HG02943 (cell line): ENCODE measurements around the gene FNDC3B.
"Not testable (repeated sequence)": the region's sequence is repeated elsewhere in the genome, so short reads cannot be mapped to it uniquely, and the experiment has no call there.

Experiments used
- ATAC-seq: cut with Tn5 transposase; IDR thresholded peaks from one replicate; pipeline ENCODE4 v1.9.1; 2021; ENCODE audit warnings: mild to moderate bottlenecking, low read depth, moderate library complexity; ENCODE audit not compliant: unreplicated experiment

The FNDC3B gene

GRCh38 chr3:172226831-172227230 is 187.5 kb downstream of the FNDC3B start:
- no peak for ATAC-seq

- ATAC-seq: no peak
These were observed 188.1 kb downstream of the FNDC3B start for GRCh38 chr3:172227340-172228035.

GRCh38 chr3:172228036-172228415 is 188.6 kb downstream of the FNDC3B start:
- ATAC-seq: no peak

DNA sequence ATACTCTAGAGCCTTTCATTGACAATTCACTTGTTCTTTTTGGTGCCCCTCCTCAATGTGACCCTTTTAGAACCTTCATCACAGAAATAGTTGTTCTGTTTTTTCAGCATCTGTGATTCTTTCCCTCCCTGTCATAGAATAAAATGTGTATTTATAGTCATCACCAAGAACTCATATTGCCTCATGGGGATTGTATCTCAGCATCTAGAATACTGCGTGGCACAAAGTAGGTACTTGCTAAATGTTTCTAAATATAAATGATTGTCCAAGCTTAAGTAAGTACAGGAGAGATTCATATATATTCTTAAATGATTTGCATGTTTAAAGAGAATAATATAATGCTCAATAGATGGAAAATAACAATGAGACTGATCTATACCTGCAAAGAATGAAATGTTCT is 190.1 kb downstream of the FNDC3B start:
- no peak for ATAC-seq

DNA sequence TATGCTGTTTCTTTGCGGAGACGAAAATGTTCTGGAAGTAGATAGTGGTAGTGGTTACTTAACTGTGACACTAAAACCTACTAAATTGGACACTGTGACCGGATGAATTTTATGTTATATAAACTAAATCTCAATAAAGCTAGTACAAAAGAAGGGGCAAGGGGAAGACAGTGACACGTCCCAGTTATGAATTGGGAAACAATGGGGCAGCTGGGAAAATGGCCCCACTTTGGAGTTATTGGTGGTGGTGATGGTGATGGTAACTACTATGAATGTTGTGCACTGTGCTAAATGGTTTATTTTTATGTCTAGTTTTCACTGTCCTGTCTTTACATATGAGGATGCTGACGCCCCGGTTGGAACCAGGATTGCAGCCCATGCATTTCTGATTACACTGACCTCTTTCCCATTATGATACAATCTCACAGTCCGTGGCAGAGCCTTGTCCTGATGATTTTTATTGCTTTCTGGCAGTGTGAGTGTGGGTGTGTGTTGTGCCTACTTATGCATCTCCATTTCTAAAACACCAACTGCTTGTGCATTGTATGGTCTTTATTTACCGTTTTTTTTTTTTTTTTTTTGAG is 192.0 kb downstream of the FNDC3B start:
- ATAC-seq: no peak

DNA sequence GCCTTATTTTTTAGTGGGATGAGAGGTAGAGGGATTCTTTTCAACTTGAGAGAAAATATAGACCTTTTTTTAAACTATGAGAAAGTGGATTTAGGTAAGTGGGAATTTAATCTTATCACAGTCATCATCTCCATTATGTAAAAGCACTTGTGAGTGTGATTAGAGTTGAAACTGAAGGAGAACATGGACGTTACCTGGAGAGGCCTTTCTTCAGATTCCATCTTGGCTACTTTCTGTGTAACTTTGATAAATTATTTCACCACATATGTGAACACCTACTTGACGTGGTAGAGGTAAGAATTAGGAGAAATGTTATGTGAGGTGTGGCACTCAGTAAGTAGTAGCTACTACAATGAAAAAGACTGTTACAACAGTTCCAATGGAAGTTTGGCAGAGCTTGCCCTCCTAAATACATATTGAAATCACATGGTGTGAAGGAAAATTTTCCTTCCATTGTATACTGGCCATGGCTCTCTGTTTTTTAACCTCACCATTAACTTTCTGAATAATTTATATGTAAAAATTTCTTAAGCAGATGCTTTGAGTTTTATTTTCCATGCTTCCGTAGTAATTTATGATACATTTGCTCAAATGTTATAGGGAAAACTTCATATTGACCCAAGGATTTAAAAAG is 193.3 kb downstream of the FNDC3B start:
- ATAC-seq: no peak

DNA sequence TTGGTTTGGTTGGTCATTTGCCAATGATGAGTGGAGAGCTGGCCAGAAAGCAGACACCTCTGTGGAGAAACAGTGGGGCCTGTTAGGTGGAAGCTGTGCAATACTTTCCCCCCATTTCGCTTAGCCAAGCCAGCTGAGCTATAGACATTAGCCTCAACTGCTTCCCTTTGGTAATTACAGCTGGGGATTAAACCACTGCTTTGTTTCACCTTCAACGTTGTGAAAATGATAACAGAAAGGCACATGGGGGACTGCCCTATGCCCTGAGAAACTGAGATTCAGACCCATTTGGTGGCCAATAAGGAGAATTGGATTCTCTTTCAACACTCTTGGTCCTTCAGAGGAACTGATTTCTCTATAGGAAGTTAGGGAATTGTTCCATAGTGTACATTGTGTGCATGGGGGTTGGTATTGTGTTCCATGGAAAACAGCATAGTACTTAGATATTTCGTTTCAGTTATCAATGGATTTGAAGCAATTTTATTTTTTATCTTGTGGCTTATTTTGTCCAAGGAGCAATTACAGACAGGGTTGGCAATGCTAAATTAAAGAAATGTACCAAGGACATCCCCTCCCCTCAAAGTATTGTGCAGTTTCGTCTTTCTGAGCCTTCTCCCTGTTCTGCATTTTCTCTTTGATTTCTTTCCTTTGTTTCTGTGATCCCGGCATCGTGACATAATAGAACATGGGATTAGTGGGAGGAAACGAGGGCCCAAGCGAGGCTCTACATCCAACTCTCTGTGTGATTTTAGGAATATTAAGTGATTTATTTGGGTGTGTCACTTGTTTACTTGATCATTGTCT is 194.3 kb downstream of the FNDC3B start:
- ATAC-seq: no peak

- ATAC-seq: no peak
These were observed 196.3 kb downstream of the FNDC3B start for GRCh38 chr3:172235698-172236097.

- no peak for ATAC-seq
These were observed 197.7 kb downstream of the FNDC3B start for GRCh38 chr3:172236771-172237742.

DNA sequence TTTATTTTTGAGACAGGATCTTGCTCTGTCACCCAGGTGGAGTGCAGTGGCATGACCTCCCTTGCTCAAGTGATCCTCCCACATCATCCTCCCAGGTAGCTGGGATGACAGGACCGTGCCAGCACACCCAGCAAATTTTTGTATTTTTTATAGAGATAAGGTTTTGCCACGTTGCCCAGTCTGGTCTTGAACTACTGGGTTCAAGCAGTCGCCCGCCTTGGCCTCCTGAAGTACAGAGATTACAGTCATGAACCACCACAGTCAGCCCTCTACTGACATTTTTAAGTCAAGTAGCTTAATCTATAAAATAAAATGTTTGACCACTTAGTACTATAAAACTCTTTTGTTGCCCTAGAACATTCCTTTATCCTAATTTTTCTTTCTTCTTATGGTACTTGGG is 198.8 kb downstream of the FNDC3B start:
- no peak for ATAC-seq

DNA sequence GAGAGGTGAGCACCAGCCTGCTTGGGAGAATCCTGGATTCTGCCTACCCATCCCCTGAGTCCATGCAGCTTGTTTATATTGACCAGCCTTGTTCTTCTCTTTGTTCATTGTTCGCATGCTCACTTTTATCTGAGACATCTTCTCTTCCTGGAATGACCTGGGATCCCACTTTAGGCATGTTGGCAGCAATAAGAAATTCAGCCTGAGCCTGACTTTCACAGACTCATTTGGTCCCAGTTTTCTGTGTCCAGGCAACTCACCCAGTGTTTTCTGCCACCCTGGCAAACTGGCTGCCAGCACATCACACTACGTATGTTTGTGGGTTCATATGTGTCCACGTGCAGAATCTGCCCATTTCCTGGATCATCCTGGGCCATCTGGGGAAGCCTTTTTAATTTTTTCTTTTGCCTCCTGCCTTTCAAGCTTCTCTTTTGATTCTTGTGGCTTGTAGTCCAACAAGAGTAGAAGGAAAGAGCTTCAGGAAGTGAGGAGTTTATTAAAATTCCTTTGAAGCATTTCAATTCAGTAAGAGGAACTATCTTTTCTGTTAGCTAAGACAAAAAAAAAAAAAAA is 199.9 kb downstream of the FNDC3B start:
- no peak for ATAC-seq

GRCh38 chr3:172241405-172241804 is 202.0 kb downstream of the FNDC3B start:
- ATAC-seq: no peak

GRCh38 chr3:172242471-172242870 is 203.1 kb downstream of the FNDC3B start:
- not testable (repeated sequence) for ATAC-seq

- not testable (repeated sequence) for ATAC-seq
These were observed 204.0 kb downstream of the FNDC3B start for GRCh38 chr3:172243376-172243775.

DNA sequence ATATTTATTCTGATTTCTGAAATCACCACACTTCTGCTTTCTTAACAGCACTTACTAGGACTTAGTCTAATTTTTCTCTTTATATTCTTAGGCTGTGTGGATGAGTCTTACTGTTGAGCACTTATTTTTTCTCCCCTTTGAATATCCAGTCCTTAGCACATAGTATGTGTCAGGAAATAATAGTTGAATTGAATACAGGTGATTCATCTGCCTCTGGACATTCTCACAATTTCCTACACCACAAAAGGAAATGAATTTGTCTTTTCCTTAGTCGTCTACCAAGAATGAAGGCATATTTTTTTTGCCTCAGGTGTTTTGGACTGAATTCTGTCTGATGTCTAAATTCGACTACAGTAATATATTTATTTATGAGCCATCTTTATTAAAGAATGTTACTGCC is 204.6 kb downstream of the FNDC3B start:
- ATAC-seq: no peak

- no peak for ATAC-seq
These were observed 205.9 kb downstream of the FNDC3B start for GRCh38 chr3:172245241-172245640.

DNA sequence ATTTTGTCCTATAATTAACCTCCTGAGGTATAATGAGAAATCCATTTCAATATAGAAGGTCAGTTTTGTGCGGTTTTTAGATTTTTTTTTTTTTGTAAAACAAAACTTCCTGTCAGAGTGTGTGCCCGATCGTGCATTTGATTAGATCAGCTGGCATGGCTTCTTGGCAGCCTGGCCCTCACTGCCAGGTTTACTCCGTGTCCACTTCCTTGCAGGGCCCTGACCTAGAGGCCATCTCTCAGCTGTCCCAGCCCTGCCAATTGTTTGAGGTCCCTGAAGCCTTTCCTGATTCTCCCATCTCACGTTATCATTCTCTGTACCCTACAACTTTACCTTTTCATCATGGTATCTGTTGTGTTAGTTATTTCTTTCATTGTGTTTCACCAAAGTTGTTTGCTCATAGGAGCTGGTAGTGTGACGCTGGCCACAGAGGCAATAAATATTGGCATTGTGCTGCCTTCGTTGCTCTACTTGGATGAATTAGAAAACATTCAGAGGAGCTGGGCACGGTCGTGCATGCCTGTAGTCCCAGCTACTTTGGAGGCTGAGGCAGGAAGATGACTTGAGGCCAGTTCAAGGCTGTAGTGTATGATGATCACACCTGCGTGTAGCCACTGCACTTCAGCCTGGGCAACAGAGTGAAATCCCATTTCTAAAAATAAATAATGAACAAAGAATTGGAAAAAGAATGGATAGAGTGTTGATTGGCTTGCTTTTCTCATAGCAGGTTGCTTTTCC is 206.9 kb downstream of the FNDC3B start:
- no peak for ATAC-seq

GRCh38 chr3:172247525-172248274 is 208.3 kb downstream of the FNDC3B start:
- ATAC-seq: no peak
